Adipose tissue (tissue), 3 donors: ENCODE data around the gene CSH2. TPM values are rescaled to one million over a fixed set of nuclear protein-coding genes. Genes with fewer than 3 reads are reported as not detected.
"Not testable (repeated sequence)": the region's sequence is repeated elsewhere in the genome, so short reads cannot be mapped to it uniquely, and the experiment has no call there.

Experiments used
- H3K27ac ChIP-seq: one replicate; pipeline ENCODE4 v1.5.1; 2013; ENCODE audit warnings: low read depth, low read length
- WGBS, 3 donors: extraction: QIAGEN DNeasy Blood & Tissue Kit; methylation state at CpG; one replicate each; pipeline ENCODE4 v1.1.7; 2013; 5-methylcytosine and 5-hydroxymethylcytosine counted together
- polyA plus RNA-seq, 3 donors: library from polyadenylated mRNA; stranded (reverse); fragments of 200-250 nt; gene quantifications; one replicate each; pipeline ENCODE4 v1.2.3, GENCODE V29; 2013
- donor health status: healthy with polysubstance abuse.
- donor health status: Bipolar disorder and iron deficiency.
- donor health status: healthy.

The CSH2 gene
- polyA plus RNA-seq: not detected

DNA sequence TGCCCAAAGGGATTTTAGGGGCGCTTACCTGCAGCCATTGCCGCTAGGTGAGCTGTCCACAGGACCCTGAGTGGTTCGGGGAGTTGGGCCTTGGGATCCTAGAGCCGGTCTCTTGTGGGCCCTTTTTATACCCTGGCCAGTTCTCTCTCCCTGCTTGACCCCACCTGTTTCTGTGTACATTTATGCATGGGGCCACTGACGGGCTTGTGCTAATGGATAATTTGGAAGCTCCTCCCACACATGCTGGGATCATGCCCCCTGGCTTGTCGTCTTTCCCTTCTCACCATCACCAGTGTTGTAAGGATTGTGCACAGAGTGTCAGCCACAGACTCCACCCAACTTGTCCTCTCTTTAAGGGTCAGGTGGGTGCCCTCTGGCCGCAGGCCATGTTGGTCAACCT, at the start of gene CSH2:
TSS of gene CSH2 (minus strand) at position 101 of the 400 bp plus-strand sequence. CDS start at position 38, 63 bp downstream.
- 84 to 91% (median 89%) methylated on average over 4 to 7 of the region's 7 CpGs for WGBS, 3 donors
- not testable (repeated sequence) for H3K27ac ChIP-seq

DNA sequence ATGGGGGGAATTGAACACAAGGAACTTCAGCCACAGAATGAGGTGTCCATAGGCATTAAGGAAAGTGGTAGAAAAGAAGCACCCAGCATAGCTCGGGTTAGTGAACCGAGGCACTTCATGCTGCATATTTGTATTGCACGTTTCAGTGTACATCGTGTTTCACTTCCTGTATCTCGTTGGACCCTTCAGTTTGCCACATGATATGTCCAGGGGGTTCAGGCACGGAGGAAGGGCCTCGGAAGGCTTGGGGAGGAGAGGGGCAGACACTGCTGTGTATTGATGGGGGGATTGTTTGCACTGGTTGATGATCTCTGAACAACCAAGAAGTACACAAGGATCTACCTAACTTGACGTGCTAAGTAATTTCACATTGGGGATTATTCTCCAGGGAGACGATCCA, 48.9 kb upstream of the CSH2 start:
- WGBS, 3 donors: 66 to 75% (median 74%) methylated on average over 9 of the region's 9 CpGs
- not testable (repeated sequence) for H3K27ac ChIP-seq

DNA sequence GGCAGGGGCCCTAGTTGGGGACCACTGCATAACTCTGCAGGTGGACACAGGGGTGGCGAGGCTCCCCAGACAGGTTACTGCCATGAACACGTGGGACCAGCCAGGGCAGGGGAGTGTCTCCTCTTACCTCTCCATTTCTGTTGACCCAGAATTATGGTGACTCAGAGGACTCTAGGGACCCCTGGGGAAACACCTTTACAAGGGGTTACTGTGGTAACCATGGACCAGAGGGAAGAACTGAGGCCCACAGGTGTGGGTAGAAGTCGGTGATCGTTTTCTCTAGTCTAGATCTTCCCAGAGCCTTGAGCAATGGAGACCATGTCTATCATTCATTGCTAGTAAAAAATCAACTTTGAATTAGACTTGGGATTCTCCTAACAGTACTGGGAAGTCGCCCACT, 47.3 kb upstream of the CSH2 start:
- WGBS, 3 donors: 79 to 94% (median 91%) methylated on average over 5 of the region's 5 CpGs
- H3K27ac ChIP-seq: not testable (repeated sequence)

DNA sequence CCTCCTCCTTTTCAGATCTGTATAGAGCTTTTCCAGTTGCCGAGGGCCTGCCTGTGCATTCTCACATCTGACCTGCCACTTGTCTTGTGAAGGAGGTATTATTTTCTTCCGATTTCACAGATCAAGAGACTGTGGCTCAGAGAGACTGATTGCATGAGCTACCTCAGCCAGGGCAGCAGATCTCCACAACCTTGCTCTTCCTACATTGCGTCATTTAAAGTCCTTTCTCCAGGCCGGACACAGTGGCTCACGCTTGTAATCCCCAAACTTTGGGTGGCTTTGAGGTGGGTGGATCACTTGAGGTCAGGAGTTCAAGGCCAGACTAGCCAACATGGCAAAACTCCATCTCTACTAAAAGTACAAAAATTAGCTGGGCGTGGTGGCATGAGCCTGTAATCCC, 46.6 kb upstream of the CSH2 start:
- WGBS, 3 donors: 80 to 85% (median 81%) methylated on average over 6 of the region's 6 CpGs
- not testable (repeated sequence) for H3K27ac ChIP-seq

DNA sequence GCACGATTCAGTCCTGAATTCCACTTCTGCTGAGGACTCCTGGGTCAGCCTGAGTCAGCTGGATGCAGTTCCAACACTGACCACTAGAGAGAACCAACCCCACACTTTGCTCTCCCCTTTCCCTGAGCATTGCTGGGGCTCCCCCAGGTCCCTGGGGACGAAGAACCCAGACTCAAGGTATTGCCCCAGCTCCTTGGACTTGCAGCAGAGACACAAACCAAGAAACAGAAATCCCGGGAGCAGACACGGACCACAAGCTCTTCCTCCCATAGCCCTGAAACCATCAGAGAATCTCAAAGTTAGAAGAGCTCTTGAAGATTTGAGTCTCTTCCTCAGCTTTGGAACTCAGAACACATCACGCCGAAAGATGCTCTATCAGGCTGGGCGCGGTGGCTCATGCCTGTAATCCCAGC, 45.8 kb upstream of the CSH2 start:
- WGBS, 3 donors: 37 to 41% (median 41%) methylated on average over 8 of the region's 8 CpGs
- no peak overlapping the region for H3K27ac ChIP-seq

DNA sequence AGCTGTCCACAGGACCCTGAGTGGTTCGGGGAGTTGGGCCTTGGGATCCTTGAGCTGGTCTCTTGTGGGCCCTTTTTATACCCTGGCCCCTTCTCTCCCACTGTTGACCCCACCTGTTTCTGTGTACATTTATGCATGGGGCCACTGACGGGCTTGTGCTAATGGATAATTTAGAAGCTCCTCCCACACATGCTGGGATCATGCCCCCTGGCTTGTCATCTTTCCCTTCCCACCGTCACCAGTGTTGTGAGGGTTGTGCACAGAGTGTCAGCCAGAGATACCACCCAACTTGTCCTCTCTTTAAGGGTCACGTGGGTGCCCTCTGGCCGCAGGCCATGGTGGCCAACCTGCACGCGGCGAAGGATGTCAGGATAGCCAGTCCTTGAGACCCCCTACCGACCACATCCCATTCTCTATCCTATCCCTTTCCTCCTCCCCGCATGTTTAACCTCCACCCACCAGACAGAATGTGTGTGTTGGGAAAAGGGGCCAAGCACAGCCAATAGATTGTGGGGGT, 45.4 kb upstream of the CSH2 start, which contains the start of gene GH1:
TSS of gene GH1 (minus strand) at position 51 of the 517 bp plus-strand sequence. CDS start 63 bp downstream, outside the sequence.
- 45 to 55% (median 54%) methylated on average over 10 of the region's 10 CpGs for WGBS, 3 donors
- not testable (repeated sequence) for H3K27ac ChIP-seq

DNA sequence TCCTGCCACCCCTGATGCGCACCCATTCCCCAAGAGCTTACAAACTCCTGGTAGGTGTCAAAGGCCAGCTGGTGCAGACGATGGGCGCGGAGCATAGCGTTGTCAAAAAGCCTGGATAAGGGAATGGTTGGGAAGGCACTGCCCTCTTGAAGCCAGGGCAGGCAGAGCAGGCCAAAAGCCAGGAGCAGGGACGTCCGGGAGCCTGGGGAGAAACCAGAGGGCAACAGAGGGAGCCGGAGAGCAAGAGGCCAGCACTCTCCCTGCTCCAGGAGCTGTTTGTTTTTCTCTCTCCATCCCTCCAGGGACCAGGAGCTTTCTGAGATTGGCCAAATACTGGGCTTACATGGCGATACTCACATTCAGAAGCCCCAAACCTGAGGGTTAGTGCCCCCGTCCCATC, 44.8 kb upstream of the CSH2 start:
- 52 to 71% (median 71%) methylated on average over 10 of the region's 10 CpGs for WGBS, 3 donors
- no peak overlapping the region for H3K27ac ChIP-seq

DNA sequence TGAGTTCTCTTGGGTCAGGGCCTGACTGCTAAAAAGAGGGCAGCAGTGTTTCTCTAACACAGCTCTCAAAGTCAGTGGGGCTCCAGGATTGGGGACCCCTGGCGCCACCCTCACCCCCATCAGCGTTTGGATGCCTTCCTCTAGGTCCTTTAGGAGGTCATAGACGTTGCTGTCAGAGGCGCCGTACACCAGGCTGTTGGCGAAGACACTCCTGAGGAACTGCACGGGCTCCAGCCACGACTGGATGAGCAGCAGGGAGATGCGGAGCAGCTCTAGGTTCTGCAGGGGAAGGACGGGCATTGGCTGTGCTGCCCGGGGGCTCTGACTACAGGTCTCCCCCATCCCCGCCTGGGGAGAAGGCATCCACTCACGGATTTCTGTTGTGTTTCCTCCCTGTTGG, 44.2 kb upstream of the CSH2 start:
- H3K27ac ChIP-seq: no peak overlapping the region
- WGBS, 3 donors: 75 to 84% (median 79%) methylated on average over 13 of the region's 13 CpGs

DNA sequence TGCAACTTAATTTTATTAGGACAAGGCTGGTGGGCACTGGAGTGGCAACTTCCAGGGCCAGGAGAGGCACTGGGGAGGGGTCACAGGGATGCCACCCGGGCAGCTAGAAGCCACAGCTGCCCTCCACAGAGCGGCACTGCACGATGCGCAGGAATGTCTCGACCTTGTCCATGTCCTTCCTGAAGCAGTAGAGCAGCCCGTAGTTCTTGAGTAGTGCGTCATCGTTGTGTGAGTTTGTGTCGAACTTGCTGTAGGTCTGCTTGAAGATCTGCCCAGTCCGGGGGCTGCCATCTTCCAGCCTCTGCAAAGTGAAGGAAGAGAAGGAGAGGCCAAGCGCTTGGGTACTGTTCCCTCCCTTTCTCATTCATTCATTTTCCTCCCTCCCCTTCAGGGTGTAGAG, 43.7 kb upstream of the CSH2 start:
- H3K27ac ChIP-seq: not testable (repeated sequence)
- WGBS, 3 donors: 84 to 91% (median 90%) methylated on average over 11 of the region's 11 CpGs

DNA sequence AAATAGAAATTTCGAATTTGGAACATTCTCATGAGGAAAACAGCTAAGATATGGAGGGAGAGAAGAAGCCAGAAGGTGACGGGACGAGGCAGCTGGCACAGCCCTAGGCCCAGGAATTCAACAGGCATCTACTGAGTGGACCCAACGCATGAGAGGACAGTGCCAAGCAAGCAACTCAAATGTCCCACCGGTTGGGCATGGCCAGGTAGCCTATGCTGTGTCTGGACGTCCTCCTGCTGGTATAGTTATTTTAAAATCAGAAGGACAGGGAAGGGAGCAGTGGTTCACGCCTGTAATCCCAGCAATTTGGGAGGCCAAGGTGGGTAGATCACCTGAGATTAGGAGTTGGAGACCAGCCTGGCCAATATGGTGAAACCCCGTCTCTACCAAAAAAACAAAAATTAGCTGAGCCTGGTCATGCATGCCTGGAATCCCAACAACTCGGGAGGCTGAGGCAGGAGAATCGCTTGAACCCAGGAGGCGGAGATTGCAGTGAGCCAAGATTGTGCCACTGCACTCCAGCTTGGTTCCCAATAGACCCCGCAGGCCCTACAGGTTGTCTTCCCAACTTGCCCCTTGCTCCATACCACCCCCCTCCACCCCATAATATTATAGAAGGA, 43.2 kb upstream of the CSH2 start:
- WGBS, 3 donors: 83 to 87% (median 84%) methylated on average over 12 of the region's 12 CpGs
- no peak overlapping the region for H3K27ac ChIP-seq

DNA sequence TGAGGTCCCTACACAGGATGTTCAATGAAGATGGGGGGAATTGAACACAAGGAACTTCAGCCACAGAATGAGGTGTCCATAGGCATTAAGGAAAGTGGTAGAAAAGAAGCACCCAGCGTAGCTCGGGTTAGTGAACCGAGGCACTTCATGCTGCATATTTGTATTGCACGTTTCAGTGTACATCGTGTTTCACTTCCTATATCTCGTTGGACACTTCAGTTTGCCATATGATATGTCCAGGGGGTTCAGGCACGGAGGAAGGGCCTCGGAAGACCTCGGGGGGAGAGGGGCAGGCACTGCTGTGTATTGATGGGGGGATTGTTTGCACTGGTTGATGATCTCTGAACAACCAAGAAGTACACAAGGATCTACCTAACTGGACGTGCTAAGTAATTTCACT, 42.3 kb upstream of the CSH2 start:
- 76 to 79% (median 77%) methylated on average over 10 of the region's 10 CpGs for WGBS, 3 donors
- not testable (repeated sequence) for H3K27ac ChIP-seq

DNA sequence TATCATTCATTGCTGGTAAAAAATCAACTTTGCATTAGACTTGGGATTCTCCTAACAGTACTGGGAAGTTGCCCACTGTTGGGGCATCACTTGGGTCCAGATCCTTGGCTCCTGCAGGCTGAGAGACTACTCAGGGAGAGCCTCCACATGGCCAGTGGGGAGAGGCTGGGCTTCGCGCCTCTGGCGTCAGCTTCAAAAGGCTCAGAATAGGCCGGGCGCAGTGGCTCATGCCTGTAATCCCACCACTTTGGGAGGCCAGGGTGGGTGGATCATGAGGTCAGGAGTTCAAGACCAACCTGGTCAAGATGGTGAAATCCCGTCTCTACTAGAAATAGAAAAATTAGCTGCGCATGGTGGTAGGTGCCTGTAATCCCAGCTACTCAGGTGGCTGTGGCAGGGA, 41.0 kb upstream of the CSH2 start:
- WGBS, 3 donors: 94 to 95% (median 95%) methylated on average over 7 of the region's 7 CpGs
- no peak overlapping the region for H3K27ac ChIP-seq

DNA sequence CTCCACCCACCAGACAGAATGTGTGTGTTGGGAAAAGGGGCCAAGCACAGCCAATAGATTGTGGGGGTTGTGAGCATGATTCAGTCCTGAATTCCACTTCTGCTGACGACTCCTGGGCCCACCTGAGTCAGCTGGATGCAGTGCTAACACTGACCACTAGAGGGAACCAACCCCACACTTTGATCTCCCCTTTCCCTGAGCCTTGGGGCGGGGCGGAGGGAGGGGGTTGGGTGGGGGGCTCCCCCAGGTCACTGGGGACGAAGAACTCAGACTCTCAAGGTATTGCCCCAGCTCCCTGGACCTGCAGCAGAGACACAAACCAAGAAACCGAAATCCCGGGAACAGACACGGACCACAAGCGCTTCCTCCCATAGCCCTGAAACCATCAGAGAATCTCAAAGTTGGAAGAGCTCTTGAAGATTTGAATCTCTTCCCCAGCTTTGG, 38.2 kb upstream of the CSH2 start:
- WGBS, 3 donors: 38 to 48% (median 42%) methylated on average over 7 to 8 of the region's 8 CpGs

DNA sequence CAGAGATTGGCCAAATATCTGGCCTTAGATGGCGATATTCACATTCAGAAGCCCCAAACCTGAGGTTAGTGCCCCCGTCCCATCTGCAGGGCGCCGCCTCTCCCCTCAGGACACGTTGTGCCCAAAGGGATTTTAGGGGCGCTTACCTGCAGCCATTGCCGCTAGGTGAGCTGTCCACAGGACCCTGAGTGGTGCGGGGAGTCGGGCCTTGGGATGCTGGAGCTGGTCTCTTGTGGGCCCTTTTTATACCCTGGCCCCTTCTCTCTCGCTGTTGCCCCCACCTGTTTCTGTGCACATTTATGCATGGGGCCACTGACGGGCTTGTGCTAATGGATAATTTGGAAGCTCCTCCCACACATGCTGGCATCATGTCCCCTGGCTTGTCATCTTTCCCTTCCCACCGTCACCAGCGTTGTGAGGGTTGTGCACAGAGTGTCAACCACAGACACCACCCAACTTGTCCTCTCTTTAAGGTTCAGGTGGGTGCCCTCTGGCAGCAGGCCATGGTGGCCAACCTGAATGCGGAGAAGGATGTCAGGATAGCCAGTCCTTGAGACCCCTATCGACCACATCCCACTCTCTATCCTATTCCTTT, 37.7 kb upstream of the CSH2 start, which contains the start of gene CSHL1:
TSS of gene CSHL1 (minus strand) at position 218 of the 595 bp plus-strand sequence. CDS start at position 156, 62 bp downstream.
- WGBS, 3 donors: 69 to 71% (median 69%) methylated on average over 15 of the region's 15 CpGs
- H3K27ac ChIP-seq: no peak within 1 kb of the TSS

More for the DNA sequence above, 38.2 kb upstream of the CSH2 start:
- H3K27ac ChIP-seq: no peak overlapping the region

DNA sequence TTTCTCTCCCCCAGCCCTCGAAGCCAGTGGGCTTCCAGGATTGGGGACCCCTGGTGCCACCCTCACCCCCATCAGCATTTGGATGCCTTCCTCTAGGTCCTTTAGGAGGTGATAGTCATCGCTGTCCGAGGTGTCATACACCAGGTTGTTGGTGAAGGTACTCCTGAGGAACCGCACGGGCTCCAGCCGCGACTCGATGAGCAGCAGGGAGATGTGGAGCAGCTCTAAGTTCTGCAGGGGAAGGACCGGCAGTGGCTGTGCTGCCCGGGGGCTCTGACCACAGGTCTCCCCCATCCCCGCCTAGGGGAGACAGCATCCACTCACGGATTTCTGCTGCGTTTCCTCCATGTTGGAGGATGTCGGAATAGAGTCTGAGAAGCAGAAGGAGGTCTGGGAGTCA, 36.6 kb upstream of the CSH2 start:
- H3K27ac ChIP-seq: no peak overlapping the region
- 76 to 86% (median 79%) methylated on average over 14 of the region's 14 CpGs for WGBS, 3 donors

DNA sequence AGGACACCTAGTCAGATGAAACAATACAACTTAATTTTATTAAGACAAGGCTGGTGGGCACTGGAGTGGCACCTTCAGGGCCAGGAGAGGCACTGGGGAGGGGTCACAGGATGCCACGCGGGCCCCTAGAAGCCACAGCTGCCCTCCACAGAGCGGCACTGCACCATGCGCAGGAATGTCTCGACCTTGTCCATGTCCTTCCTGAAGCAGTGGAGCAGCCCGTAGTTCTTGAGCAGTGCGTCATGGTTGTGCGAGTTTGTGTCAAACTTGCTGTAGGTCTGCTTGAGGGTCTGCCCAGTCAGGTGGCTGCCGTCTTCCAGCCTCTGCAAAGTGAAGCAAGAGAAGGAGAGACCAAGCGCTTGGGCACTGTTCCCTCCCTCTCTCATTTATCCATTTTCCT, 36.1 kb upstream of the CSH2 start:
- not testable (repeated sequence) for H3K27ac ChIP-seq
- WGBS, 3 donors: 88 to 96% (median 88%) methylated on average over 8 to 10 of the region's 10 CpGs

DNA sequence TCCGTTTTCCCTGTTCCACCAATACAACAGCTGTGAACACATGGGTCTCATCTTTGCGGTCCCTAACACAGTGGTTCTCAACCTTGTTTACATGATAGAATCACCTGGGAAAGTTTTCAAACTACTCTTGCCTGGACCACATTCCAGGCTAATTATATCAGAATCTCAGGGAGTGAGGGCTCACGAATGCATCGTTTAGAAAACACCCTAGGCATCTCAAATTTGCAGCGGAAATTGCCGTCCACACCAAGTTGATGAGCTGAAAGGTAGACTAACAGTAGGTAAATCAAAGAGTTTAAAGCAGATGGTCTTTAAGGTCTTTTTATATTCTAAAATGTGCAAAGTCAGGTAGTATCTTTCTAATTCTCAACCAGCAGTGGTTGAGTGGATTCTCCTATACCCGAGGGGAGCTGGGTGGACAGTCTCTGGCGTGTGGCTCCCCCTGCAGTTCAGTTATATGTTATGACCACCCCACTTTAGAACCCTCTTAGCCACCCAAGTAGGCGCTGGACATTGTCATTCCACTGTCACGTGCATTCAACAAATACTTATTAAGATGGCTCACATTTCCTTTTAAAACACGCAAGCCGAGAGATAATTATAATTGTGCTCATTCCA, 33.8 kb upstream of the CSH2 start:
- WGBS, 3 donors: 49 to 68% (median 62%) methylated on average over 10 to 11 of the region's 12 CpGs
- H3K27ac ChIP-seq: not testable (repeated sequence)

DNA sequence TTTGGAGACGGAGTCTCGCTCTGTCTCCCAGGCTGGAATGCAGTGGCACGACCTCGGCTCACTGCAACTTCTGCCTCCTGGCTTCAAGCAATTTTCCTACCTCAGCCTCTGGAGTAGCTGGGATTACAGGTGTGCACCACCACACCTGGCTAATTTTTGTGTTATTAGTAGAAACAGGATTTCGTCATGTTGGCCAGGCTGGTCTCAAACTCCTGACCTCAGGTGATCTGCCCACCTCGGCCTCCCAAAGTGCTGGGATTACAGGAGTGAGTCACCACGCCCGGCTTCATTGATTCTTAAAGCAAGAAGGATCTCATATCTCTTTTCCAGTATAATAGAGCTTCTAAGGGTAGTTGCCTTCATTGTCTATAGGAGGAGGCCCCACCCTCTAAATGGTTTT, 31.3 kb upstream of the CSH2 start:
- not testable (repeated sequence) for H3K27ac ChIP-seq
- WGBS, 3 donors: 91 to 97% (median 93%) methylated on average over 8 of the region's 8 CpGs

DNA sequence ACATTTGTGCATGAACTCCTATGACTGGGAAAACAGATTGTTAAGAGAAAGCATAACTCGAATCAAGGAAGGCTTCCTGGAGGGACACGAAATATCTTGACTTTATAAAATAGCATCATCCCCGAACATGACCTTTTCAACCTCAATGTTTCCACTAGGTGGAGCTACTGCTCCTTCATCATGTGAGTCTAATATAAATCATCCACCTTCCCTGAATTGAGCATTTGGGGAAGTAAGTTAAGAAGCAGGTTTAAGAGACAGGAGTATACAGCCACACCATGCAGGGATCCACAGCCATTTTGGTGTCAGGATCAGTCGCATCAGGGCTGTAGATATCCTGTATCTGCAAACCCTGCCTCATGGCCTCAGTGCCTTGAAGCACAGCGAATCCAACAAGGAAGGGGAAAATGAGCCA, 30.3 kb upstream of the CSH2 start:
- WGBS, 3 donors: 28 to 31% (median 31%) methylated on average over 5 of the region's 5 CpGs
- not testable (repeated sequence) for H3K27ac ChIP-seq
